ENCODE results near the gene C10orf71. TPM values are rescaled to one million over a fixed set of nuclear protein-coding genes. Genes with fewer than 3 reads are reported as not detected.
A peak's percentile ranks its signal among the peaks of the same experiment; 100 is the strongest.

Gene C10orf71, protein sequence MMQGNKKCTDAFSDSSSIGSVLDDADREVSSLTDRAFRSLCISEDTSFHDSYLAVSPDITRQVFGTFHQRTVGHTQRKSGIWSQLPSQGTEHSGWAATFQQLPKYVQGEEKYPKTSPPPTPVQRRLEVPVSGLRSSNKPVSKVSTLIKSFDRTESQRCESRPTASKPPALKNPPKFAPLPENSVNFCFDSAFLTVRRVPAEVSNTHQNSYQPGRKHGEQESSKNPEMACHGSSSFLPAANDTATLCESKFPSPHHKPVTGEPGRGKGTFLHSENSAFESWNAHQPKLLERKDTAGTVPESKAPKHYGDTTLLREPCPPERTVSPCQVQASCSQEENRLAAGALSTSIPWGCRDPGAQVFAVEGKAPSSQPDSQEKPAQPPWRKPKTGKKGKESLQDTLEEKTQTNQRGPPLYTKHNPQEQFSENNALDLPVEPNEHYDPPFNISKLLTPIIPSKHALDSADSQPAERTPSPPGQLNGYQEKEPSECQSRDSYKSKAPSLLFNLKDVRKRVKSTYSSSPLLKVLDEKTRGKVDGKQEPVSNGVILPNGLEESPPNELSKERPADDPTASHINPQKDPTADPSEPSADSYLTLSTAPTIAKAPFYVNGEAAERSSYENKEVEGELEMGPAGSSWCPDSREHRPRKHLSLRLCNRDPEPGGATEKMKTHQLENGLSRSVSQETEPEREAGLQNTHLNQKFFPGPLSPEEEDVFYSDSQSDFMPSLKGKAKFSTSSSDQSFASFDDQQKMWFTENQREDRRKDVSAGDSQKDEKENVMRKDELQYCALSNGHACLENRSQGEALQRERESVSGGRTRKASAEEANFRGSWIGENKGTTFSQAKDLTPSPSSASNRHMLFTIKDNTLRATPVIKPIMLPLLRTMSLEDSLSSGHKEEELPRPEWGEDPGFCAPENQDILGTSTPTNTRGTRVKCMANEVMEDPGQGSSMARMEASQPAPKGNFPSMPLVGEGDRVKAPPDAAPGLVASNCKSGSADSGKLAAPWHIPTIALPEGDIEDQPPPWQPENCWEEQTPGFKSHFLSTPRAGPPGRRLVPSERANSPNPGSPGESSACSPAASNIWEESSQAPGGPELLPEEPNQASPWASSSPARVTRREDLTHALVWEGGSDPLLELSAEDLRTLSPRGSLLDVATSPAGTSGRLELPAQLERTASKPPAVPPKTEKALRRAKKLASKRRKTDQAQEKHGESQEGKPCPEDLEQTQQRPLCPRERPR (N-terminal part only)
- total RNA-seq (2014; rRNA removed): not detected in 2 replicates
- polyA plus RNA-seq (2012): not detected

DNA sequence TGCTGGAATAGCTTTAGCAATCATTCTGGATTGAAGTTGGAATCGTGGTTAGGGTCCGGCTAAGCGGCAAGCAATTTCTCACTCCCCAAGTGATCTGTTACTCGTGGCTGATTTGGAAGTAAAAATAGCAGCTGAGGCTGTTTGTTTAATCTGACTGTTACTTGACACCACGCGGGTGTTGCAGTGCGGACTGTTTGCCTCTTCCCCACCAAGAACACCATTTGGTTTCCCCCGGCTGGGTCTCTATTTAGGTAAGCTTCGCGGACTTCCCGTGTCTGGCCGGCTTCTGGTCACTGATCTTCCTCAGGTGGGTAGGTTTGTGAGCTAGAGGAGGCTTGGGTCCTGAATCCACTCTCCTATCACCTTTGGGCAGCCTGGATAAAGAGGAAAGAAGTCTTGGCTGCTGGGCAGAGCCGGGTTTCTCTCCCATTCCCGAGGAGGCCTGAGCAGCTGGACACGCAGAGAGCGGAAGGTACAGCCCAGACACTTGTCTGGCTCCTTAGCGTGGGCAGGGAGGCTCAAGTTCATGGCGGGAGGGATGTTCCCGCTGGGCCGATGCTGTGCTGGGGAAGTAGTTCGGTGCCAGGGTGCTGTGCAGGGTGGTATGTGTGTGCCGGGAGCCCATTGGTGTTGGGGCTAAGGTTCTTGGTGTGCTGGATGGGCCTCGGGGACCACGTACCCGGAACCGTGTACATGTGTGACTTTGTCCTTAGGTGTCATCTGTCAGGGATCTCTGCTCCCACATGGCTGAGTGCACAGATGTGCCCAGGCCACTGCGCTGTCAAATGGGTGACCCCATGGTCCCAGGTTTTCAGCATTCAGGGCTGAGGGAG, at the start of gene C10orf71:
Gene C10orf71, plus strand, starts transcription at position 188 of the 833 bp plus-strand sequence. CDS start 23,376 bp downstream, outside the sequence.
- peak; percentile 12 for DNase-seq (ENCODE audit: low read depth)

DNA sequence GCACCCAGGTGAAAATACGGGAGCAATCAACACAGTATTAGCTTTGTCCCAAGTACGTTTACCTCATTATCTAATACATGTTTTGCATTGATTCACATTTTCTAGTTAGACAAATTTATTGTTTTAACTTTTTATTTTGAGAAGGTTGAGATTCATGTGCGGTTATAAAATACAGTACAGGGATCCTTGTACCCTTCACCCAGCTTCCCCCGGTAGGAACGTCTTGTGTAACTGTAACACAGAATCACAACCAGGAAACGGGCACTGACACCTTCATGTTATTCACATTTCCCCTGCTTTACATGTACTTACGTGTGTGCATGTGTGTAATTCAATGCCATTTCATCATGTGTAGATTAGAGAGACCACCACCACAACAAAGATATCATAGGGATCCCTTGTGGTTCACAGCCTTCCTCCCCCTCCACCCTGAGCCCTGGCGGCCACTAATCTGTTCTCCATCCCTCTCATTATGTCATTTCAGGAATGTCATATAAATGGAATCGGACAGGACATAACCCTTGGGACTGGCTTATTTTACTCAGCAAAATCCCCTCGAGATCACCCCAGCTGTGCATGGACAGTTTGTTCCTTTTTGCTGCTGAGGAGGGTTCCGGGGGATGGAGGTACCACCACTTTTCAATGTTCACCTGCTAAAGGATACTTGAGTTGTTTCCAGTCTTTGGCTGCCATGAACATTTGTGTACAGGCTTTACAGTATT, 46.5 kb upstream of the C10orf71 start:
- DNase-seq (ENCODE audit: low read depth): no peak

DNA sequence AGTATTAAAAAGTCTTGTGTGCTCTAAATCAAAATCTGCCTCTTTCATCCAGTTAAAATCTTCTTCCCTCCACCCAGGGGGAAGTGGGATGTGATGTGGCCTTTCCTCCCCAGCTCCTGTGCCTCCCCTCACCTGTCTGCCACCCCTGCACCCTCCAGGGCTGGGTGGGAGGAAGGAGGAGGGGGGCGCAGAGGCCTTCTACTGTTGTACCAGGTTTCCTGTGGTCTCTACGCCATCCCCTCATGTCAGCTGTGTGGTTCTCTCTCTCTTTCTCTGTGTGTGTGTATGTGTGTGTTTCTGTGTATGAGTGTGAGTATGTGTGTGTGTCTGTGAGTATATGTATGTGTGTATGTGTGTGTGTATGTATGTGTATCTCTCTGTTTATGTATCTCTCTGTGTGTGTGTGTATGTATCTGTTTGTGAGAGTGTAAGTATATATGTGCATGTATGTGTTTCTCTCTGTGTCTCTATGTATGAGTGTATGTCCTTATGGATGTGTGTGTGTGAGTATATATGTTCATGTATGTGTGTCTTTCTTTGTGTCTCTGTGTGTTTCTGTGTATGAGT, 45.5 kb upstream of the C10orf71 start:
- no peak for DNase-seq (ENCODE audit: low read depth)

DNA sequence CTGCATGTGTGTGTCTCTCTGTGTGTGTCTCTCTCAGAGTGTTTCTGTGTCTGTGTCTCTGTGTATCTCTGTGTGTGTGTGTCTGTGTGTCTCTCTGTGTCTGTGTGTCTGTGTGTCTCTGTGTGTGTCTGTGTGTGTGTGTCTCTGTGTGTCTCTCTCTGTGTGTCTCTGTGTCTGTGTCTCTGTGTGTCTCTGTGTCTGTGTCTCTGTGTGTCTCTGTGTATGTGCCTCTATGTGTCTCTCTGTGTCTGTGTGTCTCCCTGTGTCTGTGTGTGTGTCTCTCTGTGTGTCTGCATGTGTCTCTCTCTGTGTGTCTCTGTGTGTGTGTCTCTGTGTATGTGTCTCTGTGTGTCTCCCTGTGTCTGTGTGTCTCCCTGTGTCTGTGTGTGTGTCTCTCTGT, 44.8 kb upstream of the C10orf71 start:
- no peak for DNase-seq (ENCODE audit: low read depth)

DNA sequence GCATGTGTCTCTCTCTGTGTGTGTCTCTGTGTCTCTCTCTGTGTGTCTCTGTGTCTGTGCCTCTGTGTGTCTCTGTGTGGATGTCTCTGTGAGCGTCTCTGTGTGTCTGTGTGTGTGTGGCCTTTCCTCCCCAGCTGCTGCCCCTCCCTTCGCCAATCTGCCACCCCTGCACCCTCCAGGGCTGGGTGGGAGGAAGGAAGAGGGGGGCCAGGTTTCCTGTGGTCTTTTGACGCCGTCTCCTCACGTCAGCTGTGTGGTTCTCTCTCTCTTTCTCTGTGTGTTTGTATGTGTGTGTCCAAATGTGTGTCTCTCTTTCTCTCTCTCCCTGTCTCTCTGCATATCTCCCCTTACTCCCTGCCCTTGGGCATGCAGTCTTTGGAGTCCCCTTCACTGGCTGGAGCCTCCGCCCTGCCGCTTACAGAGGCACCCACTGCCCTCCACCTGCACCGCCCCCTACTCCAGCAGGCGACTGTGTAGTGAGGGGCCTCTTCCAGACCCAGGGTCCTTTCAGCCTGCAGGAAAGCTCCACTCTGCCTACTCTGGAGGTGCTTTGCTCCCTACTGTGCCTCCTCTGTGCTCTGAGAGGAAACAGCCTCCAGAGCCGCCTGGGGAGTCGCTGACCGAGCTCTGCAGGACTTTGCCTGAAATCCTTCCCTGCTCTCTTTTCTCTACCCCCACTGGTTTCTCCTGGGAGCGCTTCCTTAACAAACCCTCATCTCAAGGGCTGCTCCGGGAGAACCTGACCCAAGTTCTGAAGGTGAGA, 44.2 kb upstream of the C10orf71 start:
- DNase-seq (ENCODE audit: low read depth): no peak

DNA sequence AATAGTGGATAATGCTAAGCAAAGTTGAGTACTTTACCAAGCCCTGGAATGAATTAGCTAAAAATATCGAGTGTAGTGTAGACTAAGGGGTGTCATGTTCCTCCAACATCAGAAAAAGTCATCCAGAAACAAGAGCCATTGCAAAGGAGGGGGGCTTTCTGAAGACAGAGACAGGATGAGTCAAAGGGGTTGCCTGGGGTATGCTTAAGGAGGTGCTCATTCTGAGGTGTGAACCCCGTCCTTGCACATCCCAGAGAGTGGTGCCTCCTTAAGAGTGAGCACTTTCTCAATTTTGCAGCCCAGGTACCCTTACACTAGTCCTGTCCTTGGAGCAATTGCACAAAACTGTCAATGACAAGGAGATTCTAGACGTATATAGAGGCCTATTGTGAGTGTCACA, 43.1 kb upstream of the C10orf71 start:
- no peak for DNase-seq (ENCODE audit: low read depth)

DNA sequence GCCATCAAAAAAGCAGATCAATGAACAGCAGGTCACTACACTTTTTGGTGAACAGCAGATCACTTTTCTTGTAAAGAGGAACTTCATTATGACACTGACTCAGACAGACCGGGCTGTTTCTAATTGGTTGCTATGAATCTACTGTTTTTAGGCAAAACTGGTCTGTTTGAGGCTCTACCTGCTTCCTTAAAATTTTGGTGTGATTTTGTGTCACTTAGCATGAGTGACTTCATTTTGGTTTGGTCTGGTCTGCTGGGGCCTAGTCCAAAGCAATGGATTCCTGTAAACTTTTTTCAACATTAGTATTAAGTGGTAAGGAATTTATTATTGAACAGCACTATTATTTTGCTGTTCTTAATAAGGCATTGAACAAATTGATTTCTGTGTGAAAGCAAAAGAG, 41.8 kb upstream of the C10orf71 start:
- no peak for DNase-seq (ENCODE audit: low read depth)

DNA sequence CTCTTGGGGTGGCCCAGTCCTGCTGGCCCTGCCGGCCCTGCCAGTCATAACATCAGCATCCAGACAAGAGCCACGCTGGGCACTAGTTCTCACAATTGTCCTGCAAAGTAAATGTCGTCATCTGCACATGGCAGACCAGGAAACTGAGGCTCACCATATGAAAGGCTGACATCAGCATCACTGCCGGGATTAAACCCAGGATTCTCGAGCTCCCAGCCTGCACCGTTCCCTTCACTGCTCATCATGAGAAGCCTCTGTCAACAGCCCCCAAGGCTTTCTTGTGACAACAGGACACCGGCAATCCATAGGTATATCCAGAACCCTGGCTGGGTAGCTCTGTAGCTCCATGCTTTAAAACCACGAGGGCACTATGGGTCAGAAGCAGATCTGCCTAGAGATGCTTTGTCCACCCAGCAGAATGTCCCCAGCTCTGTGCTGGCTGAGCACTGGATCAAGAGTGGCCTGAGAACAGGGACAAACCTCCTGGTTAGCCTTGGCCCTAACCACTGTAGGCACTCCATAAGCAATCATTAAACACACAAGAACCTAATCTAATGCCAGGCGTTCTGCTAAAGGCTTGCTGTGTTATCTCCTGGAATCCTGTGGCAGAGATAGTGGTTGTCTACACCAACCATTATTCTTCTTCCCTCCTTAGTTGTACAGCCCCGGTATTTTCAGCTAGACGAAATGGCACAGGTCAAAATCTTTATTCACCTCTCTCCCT, 41.2 kb upstream of the C10orf71 start:
- no peak for DNase-seq (ENCODE audit: low read depth)

DNA sequence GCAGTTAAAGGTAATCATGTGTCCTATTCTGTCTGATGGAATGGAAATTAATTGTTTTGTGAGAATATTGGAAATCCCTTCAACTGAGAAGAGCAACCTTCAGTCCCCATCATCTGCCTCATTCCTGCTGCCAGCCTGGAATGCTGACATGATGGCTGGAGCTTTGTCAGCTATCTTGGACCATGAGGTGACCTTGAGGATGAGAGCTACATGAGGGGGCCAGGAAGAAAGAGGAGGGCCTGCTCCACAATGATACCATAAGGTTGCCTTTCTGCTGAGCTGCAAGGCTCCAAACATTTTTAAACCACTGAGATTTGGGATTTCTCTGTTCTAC, 40.7 kb upstream of the C10orf71 start:
- DNase-seq (ENCODE audit: low read depth): no peak

DNA sequence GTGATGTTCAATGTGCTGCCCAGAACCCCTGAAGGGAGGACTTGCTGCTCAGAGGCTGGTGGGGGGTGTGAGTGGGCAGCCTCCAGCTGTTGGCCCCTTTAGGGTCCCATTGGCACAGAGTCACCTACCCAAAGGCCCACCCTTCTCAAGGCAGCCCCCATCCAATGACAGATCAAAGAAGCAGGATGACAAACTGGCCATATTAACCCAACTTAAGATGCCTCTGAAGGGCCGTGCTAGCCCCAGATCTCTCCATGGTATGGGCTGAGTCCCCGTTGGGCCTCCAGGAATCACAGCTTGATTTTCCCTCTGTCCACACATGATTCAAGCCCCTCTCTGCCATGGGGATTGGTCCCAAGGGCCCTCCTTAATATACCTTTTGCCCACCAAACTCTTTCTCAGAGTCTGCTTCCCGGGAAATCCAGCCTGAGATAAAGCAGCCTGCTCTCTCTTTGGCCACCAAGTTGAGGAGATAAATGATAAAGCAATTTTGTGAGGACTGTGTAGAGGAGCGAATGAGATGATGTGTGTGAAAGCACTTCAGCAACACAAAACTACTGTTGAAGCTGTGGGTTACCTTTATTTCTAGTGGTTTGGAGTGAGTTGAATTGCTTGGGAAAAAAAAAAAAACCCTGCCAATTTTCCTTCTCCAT, 38.2 kb upstream of the C10orf71 start:
- no peak for DNase-seq (ENCODE audit: low read depth)

DNA sequence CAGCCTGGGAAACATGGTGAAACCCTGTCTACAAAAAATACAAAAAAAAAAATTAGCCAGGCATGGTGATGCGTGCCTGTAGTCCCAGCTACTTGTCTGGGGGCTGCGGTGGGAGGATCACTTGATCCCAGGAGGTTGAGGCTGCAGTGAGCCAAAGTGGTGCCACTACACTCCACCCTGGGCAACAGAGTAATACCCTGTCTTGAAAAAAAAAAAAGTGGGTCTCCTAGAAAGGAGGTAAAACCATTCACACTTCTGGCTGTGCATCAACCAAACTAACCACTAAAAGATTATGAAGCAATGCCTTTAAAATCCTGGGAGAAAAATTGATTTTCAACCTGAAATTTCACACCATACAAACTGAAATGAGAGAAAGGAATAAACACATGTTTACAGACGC, 35.4 kb upstream of the C10orf71 start:
- DNase-seq (ENCODE audit: low read depth): no peak

DNA sequence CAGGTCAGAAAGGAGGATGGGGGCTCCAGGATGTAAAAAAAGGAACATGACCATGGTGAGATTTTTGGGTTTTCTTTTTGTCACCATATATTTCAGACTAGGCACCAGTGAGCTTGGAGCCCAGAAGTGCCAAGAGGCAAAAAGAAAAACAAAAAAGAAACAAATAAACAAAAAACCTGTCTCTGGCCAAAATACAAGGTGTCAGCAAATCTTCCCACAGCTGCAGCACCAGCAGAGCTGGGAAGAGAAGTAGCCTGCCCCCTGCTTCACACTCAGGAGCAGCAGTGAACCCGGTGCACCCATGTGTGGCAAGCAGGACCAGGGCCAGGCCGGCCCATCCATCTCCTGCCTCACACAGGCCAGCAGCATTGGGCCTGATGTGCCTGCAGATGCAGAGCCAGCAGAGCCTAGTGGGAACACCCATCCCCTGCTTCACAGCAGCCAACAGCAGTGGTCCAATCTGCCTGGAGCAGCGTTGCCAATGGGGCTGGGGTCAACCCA, 34.7 kb upstream of the C10orf71 start:
- DNase-seq (ENCODE audit: low read depth): no peak

DNA sequence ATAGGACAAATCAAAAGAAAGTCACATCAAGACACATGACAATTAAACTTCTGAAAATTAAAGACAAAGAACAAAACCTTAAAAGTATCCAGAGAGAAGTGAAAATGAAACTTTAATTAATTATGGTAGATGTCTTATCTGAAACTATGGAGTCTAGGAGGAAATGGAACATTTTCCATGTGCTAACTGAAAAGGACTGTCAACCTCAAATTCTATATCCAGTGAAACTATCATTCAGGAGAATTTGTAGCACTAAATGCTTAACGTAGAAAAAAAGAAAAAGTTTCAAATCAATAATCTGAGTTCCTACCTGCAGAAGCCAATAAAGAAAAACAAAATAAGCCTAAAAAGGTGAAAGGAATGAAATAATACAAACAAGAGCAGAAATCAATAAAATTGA, 33.1 kb upstream of the C10orf71 start:
- no peak for DNase-seq (ENCODE audit: low read depth)

DNA sequence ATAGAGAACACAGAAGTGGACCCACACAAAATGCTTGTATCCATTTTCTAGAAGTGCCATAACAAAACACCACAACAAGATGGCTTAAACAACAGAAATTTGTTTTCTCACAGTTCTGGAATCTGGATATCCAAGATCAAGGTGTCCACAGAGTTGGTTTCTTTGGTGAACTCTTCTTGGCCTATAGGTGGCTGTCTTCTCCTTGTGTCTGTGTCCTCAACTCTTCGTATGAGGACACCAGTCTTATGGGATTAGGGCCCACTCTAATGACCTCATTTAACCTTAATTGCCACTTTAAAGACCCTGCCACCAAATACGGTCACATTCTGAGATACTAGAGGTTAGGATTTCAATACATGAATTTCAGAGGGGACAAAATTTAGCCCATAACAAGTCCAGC, 30.8 kb upstream of the C10orf71 start:
- no peak for DNase-seq (ENCODE audit: low read depth)

DNA sequence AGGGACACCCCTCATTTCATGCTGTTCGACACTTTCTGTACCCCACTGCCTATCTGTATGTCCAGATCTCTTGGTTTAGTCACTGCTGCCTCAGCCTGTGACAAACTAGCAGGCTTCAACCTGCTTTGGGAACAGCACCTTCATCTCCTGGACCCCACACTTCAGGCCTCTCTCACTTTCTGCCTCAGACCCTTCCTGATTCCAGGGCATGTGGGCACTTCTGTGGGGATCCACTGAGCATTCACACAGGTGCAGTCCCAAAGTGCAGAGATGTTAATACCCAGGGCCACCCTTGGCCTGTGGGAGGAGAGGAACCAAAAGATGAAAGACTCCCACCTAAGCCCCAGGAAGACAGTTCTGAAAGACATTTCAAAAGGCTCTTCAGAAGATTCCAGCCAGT, 29.4 kb upstream of the C10orf71 start:
- no peak for DNase-seq (ENCODE audit: low read depth)

DNA sequence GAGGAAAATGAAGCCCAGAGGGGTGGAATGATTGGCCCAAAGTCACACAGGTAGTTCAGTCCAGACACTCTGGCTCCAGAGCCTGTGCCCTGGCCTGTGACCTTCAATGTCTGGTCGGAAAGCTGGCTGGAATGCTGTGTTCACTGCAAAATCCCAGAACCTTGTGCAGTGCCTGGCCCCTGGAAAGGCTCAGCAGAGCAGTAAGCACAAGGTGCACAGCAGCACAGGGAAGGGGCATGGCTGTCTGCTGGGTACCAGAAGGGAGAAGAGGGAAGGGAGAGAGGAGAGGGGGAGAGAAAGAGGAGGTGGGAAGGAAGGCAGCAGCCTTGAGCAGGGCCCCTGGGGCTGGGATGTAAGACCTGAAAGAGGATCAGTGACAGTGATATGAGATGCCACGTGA, 28.4 kb upstream of the C10orf71 start:
- no peak for DNase-seq (ENCODE audit: low read depth)

DNA sequence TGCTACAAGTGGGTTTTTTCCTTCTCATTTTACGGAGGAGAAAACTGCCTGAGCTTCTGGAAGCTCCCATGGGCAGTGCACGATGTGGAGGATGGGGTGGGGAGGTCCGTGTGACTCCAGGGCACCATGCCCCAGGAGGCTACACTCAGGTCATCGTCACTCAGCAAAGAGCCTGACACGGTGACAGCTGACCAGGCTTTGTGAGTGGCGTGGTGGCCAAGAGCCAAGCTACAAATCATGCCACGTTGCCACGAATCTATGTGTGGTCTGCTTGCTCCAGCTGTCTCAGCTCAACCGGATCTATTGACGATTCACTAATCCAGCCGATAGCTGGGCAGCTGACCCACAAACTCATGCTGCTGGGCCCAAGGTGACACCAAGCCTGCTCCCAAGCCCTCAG, 27.6 kb upstream of the C10orf71 start:
- DNase-seq (ENCODE audit: low read depth): no peak
